ENCODE measurements around the gene PDGFRA.

- TF ChIP-seq CTCF (conservative IDR thresholded peaks at IDR 0.05) (no peak), EZH2 (IDR thresholded peaks at IDR 0.05; ENCODE audit: low read depth) (no peak)
These were observed 19.5 kb upstream of the PDGFRA start for GRCh38 chr4:54209617-54210016.

Data from PC-9 (cell line).